ENCODE data around the gene CLCN6.

Gene CLCN6

DNA sequence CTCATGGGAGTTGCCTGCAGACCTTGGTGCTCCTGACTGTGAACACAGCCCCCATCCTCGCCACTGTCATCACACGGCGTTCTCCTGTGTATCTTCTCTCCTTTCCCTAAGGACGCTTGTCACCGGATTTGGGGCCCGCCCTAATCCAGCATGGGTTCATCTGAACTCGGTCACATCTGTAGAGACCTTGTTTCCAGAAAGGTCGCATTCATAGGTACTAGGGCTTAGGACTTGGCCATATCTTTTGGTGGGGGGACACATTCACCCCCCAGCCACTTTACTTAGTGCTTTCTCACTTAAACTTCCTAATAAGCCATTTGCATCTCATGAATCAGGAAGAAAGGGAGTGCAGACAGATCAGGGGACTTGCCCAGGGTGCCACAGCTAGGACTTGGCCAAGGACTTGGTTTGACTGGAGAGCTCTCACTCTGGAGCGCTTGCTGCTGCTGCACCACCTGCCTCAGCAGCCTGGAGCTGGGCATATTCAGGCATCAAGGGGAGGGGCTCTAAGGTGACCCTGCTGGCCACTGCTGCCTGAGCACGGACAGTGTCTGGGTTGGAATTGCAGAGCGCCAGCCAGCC is 31.9 kb downstream of the CLCN6 start:
- no peak overlapping the region for H3K27ac Mint-ChIP-seq
- peaks cover 5% of the 10 kb centered on the region for H3K4me1 Mint-ChIP-seq (ENCODE audit: low read depth)
- H3K36me3 Mint-ChIP-seq (ENCODE audit: low read depth), result peaks cover 35% of the 10 kb centered on the region
- H3K4me3 Mint-ChIP-seq, result no peak overlapping the region
- no peak for DNase-seq (ENCODE audit: low spot score)
- H3K9me3 Mint-ChIP-seq, result no peaks in the 10 kb centered on the region
- no peaks in the 10 kb centered on the region for H3K27me3 Mint-ChIP-seq (ENCODE audit: low read depth)

- Mint-ChIP-seq H3K27me3 (ENCODE audit: low read depth) (no peaks in the 10 kb centered on the region), H3K9me3 (no peaks in the 10 kb centered on the region), H3K36me3 (ENCODE audit: low read depth) (peaks cover 35% of the 10 kb centered on the region), H3K4me1 (ENCODE audit: low read depth) (peaks cover 5% of the 10 kb centered on the region), H3K27ac (no peak overlapping the region), H3K4me3 (no peak overlapping the region)
- DNase-seq (ENCODE audit: low spot score), result peak; percentile 50
These were observed 32.6 kb downstream of the CLCN6 start for GRCh38 chr1:11838349-11839272.

DNA sequence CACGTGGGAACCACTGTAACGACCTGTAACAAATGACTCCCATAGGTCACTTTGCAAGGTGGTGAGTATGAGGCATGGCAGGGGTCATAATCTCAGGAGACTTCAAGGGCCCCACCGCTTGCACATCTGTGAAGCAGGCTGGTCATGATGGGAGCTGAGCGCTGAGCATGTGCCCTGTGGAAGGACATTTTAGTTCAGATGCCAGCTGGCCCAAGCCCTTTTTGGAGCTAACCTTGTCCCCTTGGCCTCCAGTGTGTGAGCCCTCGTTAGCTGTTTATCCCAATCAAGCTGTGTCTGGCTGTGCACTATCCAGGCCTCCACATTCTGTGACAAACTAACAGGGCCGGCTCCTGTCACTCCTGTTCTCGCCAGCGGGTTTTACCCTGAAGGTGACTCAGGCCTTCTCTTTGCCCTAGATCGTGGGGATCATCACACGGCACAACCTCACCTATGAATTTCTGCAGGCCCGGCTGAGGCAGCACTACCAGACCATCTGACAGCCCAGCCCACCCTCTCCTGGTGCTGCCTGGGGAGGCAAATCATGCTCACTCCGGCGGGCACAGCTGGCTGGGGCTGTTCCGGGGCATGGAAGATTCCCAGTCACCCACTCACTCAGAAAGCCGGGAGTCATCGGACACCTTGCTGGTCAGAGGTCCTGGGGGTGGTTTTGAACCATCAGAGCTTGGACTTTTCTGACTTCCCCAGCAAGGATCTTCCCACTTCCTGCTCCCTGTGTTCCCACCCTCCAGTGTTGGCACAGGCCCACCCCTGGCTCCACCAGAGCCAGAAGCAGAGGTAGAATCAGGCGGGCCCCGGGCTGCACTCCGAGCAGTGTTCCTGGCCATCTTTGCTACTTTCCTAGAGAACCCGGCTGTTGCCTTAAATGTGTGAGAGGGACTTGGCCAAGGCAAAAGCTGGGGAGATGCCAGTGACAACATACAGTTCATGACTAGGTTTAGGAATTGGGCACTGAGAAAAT is 34.0 kb downstream of the CLCN6 start:
- no peak for DNase-seq (ENCODE audit: low spot score)
- peaks cover 5% of the 10 kb centered on the region for H3K4me1 Mint-ChIP-seq (ENCODE audit: low read depth)
- H3K27ac Mint-ChIP-seq, result no peak overlapping the region
- peaks cover 34% of the 10 kb centered on the region for H3K36me3 Mint-ChIP-seq (ENCODE audit: low read depth)
- no peaks in the 10 kb centered on the region for H3K27me3 Mint-ChIP-seq (ENCODE audit: low read depth)
- no peak overlapping the region for H3K4me3 Mint-ChIP-seq
- no peaks in the 10 kb centered on the region for H3K9me3 Mint-ChIP-seq

GRCh38 chr1:11841245-11842153 is 35.5 kb downstream of the CLCN6 start:
- Mint-ChIP-seq H3K27ac (no peak overlapping the region), H3K9me3 (no peaks in the 10 kb centered on the region), H3K36me3 (ENCODE audit: low read depth) (peaks cover 34% of the 10 kb centered on the region), H3K4me1 (ENCODE audit: low read depth) (peaks cover 5% of the 10 kb centered on the region), H3K27me3 (ENCODE audit: low read depth) (no peaks in the 10 kb centered on the region), H3K4me3 (no peak overlapping the region)
- DNase-seq (ENCODE audit: low spot score), result no peak

DNA sequence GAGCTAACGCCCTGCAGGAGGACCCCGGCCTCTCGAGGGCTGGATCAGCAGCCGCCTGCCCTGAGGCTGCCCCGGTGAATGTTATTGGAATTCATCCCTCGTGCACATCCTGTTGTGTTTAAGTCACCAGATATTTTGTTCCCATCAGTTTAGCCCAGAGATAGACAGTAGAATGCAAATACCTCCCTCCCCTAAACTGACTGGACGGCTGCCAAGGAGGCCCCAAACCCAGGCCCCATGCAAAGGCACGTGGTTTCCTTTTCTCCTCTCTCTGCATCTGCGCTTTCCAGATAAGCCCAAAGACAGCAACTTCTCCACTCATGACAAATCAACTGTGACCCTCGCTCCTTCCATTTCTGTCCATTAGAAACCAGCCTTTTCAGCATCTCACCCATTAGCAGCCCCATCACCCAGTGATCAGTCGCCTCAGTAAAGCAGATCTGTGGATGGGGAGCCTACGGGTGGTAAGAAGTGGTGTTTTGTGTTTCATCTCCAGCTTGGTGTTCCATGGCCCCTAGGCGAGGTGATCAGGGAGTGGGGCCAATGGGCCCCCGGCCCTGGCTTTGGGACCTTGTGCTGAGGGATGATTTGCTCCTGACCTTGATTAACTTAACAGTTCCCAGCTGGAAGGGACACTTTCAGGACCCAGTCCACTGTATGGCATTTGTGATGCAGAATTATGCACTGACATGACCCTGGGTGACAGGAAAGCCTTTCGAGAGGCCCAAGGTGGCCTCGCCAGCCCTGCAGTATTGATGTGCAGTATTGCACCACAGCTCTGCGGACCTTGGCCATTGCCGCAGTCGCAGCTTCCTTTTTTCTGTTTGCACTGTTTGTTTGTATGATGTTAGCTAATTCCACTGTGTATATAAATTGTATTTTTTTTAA is 36.4 kb downstream of the CLCN6 start:
- Mint-ChIP-seq H3K4me3 (no peak overlapping the region), H3K4me1 (ENCODE audit: low read depth) (peaks cover 5% of the 10 kb centered on the region), H3K9me3 (no peaks in the 10 kb centered on the region), H3K36me3 (ENCODE audit: low read depth) (peaks cover 34% of the 10 kb centered on the region), H3K27me3 (ENCODE audit: low read depth) (no peaks in the 10 kb centered on the region), H3K27ac (no peak overlapping the region)
- DNase-seq (ENCODE audit: low spot score), result no peak

GRCh38 chr1:11845641-11846335 is 39.8 kb downstream of the CLCN6 start:
- H3K36me3 Mint-ChIP-seq (ENCODE audit: low read depth), result peaks cover 18% of the 10 kb centered on the region
- H3K4me1 Mint-ChIP-seq (ENCODE audit: low read depth), result no peaks in the 10 kb centered on the region
- H3K9me3 Mint-ChIP-seq, result no peaks in the 10 kb centered on the region
- no peak overlapping the region for H3K4me3 Mint-ChIP-seq
- DNase-seq (ENCODE audit: low spot score), result no peak
- H3K27ac Mint-ChIP-seq, result no peak overlapping the region
- H3K27me3 Mint-ChIP-seq (ENCODE audit: low read depth), result no peaks in the 10 kb centered on the region

DNA sequence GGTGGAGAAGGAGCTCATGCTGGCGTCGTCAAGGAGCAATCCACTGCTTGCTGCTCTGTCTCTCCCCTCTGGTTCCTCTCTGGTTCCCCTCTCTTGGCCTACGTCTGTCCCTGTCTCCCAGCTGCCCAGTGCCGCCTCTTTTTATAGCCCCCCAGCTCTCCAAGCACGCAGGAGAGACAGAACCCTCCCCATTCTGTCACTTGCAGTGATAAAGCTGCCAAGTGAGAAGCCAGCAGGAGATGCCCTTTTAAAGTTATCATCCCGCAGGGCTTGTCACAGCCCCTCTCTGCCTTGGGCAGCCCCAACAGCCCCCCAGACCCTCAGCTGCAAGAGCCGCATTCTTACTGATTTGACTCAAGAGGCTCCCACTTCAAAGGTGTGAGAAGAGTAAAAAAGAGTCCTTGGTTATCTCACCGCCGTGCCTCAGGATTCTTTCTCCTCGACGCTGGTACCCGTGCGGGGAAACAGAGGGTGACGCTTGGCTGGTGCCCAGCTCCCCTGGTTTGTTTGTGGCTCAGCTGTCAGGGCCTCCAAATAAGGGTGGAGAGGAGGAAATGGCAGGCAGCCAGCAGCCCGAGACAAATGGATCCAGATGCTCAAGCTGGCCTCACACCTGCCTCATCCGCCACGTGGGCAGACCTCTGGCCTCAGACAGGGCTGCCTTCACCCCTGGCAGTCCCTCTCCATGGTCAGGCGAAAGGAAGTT is 41.8 kb downstream of the CLCN6 start, which contains the start of gene NPPA:
Gene NPPA (minus strand): TSS at position 117 of the 706 bp plus-strand sequence. CDS start 99 bp downstream, at position 18.
- H3K27ac Mint-ChIP-seq, result no peak within 1 kb of the TSS
- peaks cover 6% of the 10 kb centered on the region for H3K27me3 Mint-ChIP-seq (ENCODE audit: low read depth)
- H3K4me1 Mint-ChIP-seq (ENCODE audit: low read depth), result no peaks in the 10 kb centered on the region
- no peak for DNase-seq (ENCODE audit: low spot score)
- peaks cover 11% of the 10 kb centered on the region for H3K36me3 Mint-ChIP-seq (ENCODE audit: low read depth)
- H3K4me3 Mint-ChIP-seq, result no peak within 1 kb of the TSS
- H3K9me3 Mint-ChIP-seq, result no peaks in the 10 kb centered on the region

DNA sequence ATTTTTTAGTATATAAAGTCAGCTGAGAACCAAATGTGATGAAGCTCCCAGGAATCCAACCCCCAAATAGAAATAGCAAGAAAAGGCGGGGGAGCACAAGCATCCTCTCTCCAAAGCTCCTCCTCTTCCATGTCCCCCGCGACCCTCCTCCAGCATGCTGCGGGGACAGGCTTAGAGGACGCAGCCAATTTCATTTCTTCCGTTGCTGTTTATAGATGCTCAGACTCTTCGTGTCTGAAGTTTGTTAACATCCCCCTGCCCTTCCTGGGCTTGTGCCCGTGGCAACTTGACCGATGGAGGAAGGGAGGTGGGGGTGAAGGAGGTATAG is 42.3 kb downstream of the CLCN6 start:
- Mint-ChIP-seq H3K4me3 (no peak overlapping the region), H3K27ac (no peak overlapping the region)

DNA sequence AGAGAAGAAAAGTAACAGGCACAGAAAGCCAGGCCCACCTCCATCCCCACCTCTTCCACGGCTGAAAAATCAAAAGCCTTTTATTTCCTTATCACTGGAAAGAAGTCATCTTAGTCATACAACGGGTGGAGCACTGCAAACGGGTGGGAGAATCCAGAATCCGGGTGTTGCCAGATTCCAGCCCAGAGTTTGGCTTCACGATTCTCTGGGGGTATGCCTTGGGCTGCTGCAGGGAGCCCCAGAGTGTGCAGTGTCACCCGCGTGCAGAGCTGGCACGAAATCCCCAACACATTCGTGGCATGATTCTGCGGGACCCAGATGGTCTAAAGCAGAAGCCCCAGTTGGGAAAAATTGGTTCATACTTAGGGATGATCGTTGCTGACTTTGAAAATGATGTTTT is 44.2 kb downstream of the CLCN6 start:
- DNase-seq (ENCODE audit: low spot score), result no peak
- Mint-ChIP-seq H3K27me3 (ENCODE audit: low read depth) (peaks cover 10% of the 10 kb centered on the region), H3K4me3 (no peak overlapping the region), H3K27ac (no peak overlapping the region), H3K9me3 (no peaks in the 10 kb centered on the region), H3K36me3 (ENCODE audit: low read depth) (peaks cover 5% of the 10 kb centered on the region), H3K4me1 (ENCODE audit: low read depth) (no peaks in the 10 kb centered on the region)

More for the DNA sequence above, 42.3 kb downstream of the CLCN6 start:
- Mint-ChIP-seq H3K4me1 (ENCODE audit: low read depth) (no peaks in the 10 kb centered on the region), H3K27me3 (ENCODE audit: low read depth) (peaks cover 6% of the 10 kb centered on the region), H3K36me3 (ENCODE audit: low read depth) (peaks cover 11% of the 10 kb centered on the region), H3K9me3 (no peaks in the 10 kb centered on the region)
- no peak for DNase-seq (ENCODE audit: low spot score)

DNA sequence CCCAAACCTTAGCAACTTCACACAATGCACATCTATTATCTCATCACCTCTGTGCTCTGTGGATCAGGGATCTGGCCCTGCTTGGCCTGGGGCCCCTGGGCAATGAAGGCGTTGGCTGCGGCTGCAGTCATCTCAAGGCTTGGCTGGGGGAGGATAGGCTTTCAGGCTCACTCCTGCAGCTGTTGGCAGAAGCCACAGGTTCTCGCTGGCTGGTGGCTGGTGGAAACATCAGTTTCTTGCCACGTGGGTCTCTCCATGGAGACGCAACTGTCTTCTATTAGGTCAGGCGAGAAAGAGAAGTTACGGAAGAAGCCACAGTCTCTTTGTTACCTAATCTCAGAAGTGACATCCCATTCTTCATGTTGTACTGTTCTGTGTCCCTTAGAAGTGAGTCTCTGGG is 45.2 kb downstream of the CLCN6 start:
- H3K9me3 Mint-ChIP-seq, result no peaks in the 10 kb centered on the region
- DNase-seq (ENCODE audit: low spot score), result no peak
- H3K4me1 Mint-ChIP-seq (ENCODE audit: low read depth), result no peaks in the 10 kb centered on the region
- no peak overlapping the region for H3K27ac Mint-ChIP-seq
- H3K4me3 Mint-ChIP-seq, result no peak overlapping the region
- H3K27me3 Mint-ChIP-seq (ENCODE audit: low read depth), result peaks cover 10% of the 10 kb centered on the region
- no peaks in the 10 kb centered on the region for H3K36me3 Mint-ChIP-seq (ENCODE audit: low read depth)

DNA sequence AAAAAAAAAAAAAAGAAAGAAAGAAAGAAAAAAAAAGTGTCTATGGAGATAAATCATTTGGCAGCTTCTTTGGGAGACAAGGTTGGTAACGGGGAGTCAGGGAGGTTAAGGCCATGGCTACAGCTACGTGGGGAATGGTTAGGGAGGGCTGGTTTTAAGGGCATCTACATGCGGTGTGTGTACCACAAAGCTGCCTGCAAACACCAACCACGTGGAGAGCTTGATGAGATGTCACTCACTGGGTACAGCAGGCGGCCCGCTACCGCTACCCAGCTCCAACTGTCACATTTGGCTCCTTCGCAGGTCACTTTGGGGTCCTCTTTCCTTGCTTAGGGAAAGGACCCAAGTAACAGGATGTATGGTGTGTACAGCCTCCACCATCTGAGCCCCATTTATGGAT is 48.5 kb downstream of the CLCN6 start:
- H3K4me3 Mint-ChIP-seq, result no peak overlapping the region
- H3K9me3 Mint-ChIP-seq, result no peaks in the 10 kb centered on the region
- no peaks in the 10 kb centered on the region for H3K36me3 Mint-ChIP-seq (ENCODE audit: low read depth)
- H3K4me1 Mint-ChIP-seq (ENCODE audit: low read depth), result no peaks in the 10 kb centered on the region
- H3K27ac Mint-ChIP-seq, result no peak overlapping the region
- DNase-seq (ENCODE audit: low spot score), result no peak
- H3K27me3 Mint-ChIP-seq (ENCODE audit: low read depth), result peaks cover 25% of the 10 kb centered on the region

Measured in T-helper 2 cell treated with Interferon-gamma antibody and Interleukin-4, amounts not matched to agents 5 μg/mL and 100 μg/mL, for 36 hours (primary cell).